ENCODE results near the gene GNS. TPM values are rescaled to one million over a fixed set of nuclear protein-coding genes. Genes with fewer than 3 reads are reported as not detected.
"Not testable (repeated sequence)": the region's sequence is repeated elsewhere in the genome, so short reads cannot be mapped to it uniquely, and the experiment has no call there.

Gene GNS
- total RNA-seq = 10 to 100 TPM; 14.3 to 14.6 TPM

- no peaks in the 10 kb centered on the region for H3K9me3 Mint-ChIP-seq
- peak within 1 kb of the TSS; percentile 85 for H3K27ac Mint-ChIP-seq
- H3K27me3 Mint-ChIP-seq (ENCODE audit: low read depth) = no peaks in the 10 kb centered on the region
- intact Hi-C loops (cut with micrococcal nuclease) = loop anchor here (1.0 to 5.0 kb wide), 9 partner anchors 17 to 1373 kb away; partner anchors contain the start of genes LEMD3, LLPH, TBK1 and XPOT
- no peaks in the 10 kb centered on the region for H3K36me3 Mint-ChIP-seq (ENCODE audit: low read depth)
- H3K4me3 Mint-ChIP-seq = peak within 1 kb of the TSS; percentile 83
- peaks cover 41% of the 10 kb centered on the region for H3K4me1 Mint-ChIP-seq (ENCODE audit: low read depth)
- peak; percentile 98 for DNase-seq
- CTCF ChIA-PET = interaction anchor here (1.4 to 3.6 kb wide), 2 partner anchors 43 to 210 kb away, joined by 3 to 15 read pairs; no protein-coding TSS in a partner anchor
These were observed at the start of gene GNS for GRCh38 chr12:64759035-64759894. Gene GNS, minus strand, starts transcription at chr12:64759406. Its CDS starts 130 bp downstream, at chr12:64759276.

GRCh38 chr12:64808110-64808509, 48.9 kb upstream of the GNS start:
- intact Hi-C loops (cut with micrococcal nuclease) = no loop called here
- no peak for DNase-seq
- Mint-ChIP-seq H3K4me3 (no peak overlapping the region), H3K27ac (no peak overlapping the region), H3K27me3 (ENCODE audit: low read depth) (peaks cover 36% of the 10 kb centered on the region), H3K36me3 (ENCODE audit: low read depth) (no peaks in the 10 kb centered on the region), H3K9me3 (no peaks in the 10 kb centered on the region), H3K4me1 (ENCODE audit: low read depth) (no peaks in the 10 kb centered on the region)
- CTCF ChIA-PET = no interaction called here

GRCh38 chr12:64806593-64807460, 47.6 kb upstream of the GNS start:
- no peak for DNase-seq
- Mint-ChIP-seq H3K4me1 (ENCODE audit: low read depth) (peaks cover 3% of the 10 kb centered on the region), H3K27ac (no peak overlapping the region), H3K9me3 (no peaks in the 10 kb centered on the region), H3K36me3 (ENCODE audit: low read depth) (no peaks in the 10 kb centered on the region), H3K27me3 (ENCODE audit: low read depth) (peaks cover 36% of the 10 kb centered on the region), H3K4me3 (no peak overlapping the region)
- intact Hi-C loops (cut with micrococcal nuclease) = no loop called here
- CTCF ChIA-PET = interaction anchor here (0.9 to 1.1 kb wide), 2 partner anchors 9 to 12 kb away, joined by 3 read pairs; no protein-coding TSS in a partner anchor

GRCh38 chr12:64806173-64806572, 47.0 kb upstream of the GNS start:
- Mint-ChIP-seq H3K9me3 (no peaks in the 10 kb centered on the region), H3K36me3 (ENCODE audit: low read depth) (no peaks in the 10 kb centered on the region), H3K4me1 (ENCODE audit: low read depth) (peaks cover 3% of the 10 kb centered on the region), H3K4me3 (no peak overlapping the region), H3K27me3 (ENCODE audit: low read depth) (peaks cover 36% of the 10 kb centered on the region), H3K27ac (no peak overlapping the region)
- intact Hi-C loops (cut with micrococcal nuclease) = no loop called here
- DNase-seq = no peak
- CTCF ChIA-PET = interaction anchor here (0.9 to 1.1 kb wide), 2 partner anchors 9 to 11 kb away, joined by 3 read pairs; no protein-coding TSS in a partner anchor

- H3K4me1 Mint-ChIP-seq (ENCODE audit: low read depth); H3K4me3 Mint-ChIP-seq; H3K27ac Mint-ChIP-seq; H3K36me3 Mint-ChIP-seq (ENCODE audit: low read depth); H3K9me3 Mint-ChIP-seq: not testable (repeated sequence)
- CTCF ChIA-PET = interaction anchor here (0.6 to 2.7 kb wide), 26 partner anchors 9 to 460 kb away, joined by 3 to 10 read pairs (median 4); partner anchors contain the start of genes GNS and WIF1
- DNase-seq = peak; percentile 69
- intact Hi-C loops (cut with micrococcal nuclease) = loop anchor here (1.0 to 5.0 kb wide), 3 partner anchors 321 to 480 kb away; no protein-coding TSS in a partner anchor
- peaks cover 32% of the 10 kb centered on the region for H3K27me3 Mint-ChIP-seq (ENCODE audit: low read depth)
These were observed 43.1 kb upstream of the GNS start for GRCh38 chr12:64802180-64802775.

- Mint-ChIP-seq H3K36me3 (ENCODE audit: low read depth) (no peaks in the 10 kb centered on the region), H3K9me3 (no peaks in the 10 kb centered on the region), H3K27ac (no peak overlapping the region), H3K4me1 (ENCODE audit: low read depth) (peaks cover 3% of the 10 kb centered on the region), H3K4me3 (no peak overlapping the region), H3K27me3 (ENCODE audit: low read depth) (peaks cover 23% of the 10 kb centered on the region)
- intact Hi-C loops (cut with micrococcal nuclease) = loop anchor here (5.0 kb wide), 1 partner anchor 481 kb away; no protein-coding TSS in a partner anchor
- CTCF ChIA-PET = interaction anchor here (0.5 to 2.7 kb wide), 19 partner anchors 8 to 433 kb away, joined by 3 to 10 read pairs (median 5); partner anchors contain the start of gene WIF1
- DNase-seq = no peak
These were observed 42.2 kb upstream of the GNS start for GRCh38 chr12:64801381-64801780.

- DNase-seq = no peak
- Mint-ChIP-seq H3K9me3 (no peaks in the 10 kb centered on the region), H3K4me1 (ENCODE audit: low read depth) (peaks cover 3% of the 10 kb centered on the region), H3K27ac (no peak overlapping the region), H3K4me3 (no peak overlapping the region), H3K36me3 (ENCODE audit: low read depth) (no peaks in the 10 kb centered on the region), H3K27me3 (ENCODE audit: low read depth) (peaks cover 19% of the 10 kb centered on the region)
- intact Hi-C loops (cut with micrococcal nuclease) = loop anchor here (5.0 kb wide), 1 partner anchor 482 kb away; no protein-coding TSS in a partner anchor
- CTCF ChIA-PET = interaction anchor here (0.9 to 2.7 kb wide), 4 partner anchors 9 to 26 kb away, joined by 3 to 9 read pairs (median 6); no protein-coding TSS in a partner anchor
These were observed 41.4 kb upstream of the GNS start for GRCh38 chr12:64800640-64801039.

GRCh38 chr12:64798165-64798564, 39.0 kb upstream of the GNS start:
- intact Hi-C loops (cut with micrococcal nuclease) = no loop called here
- Mint-ChIP-seq H3K27ac (no peak overlapping the region), H3K4me3 (no peak overlapping the region), H3K9me3 (no peaks in the 10 kb centered on the region), H3K27me3 (ENCODE audit: low read depth) (peaks cover 11% of the 10 kb centered on the region), H3K4me1 (ENCODE audit: low read depth) (peaks cover 3% of the 10 kb centered on the region), H3K36me3 (ENCODE audit: low read depth) (no peaks in the 10 kb centered on the region)
- no peak for DNase-seq
- CTCF ChIA-PET = interaction anchor here (0.8 to 1.5 kb wide), 4 partner anchors 8 to 93 kb away, joined by 3 to 5 read pairs (median 4); no protein-coding TSS in a partner anchor

- Mint-ChIP-seq H3K4me3 (no peak overlapping the region), H3K4me1 (ENCODE audit: low read depth) (peaks cover 2% of the 10 kb centered on the region), H3K27ac (no peak overlapping the region), H3K27me3 (ENCODE audit: low read depth) (peaks cover 8% of the 10 kb centered on the region), H3K36me3 (ENCODE audit: low read depth) (no peaks in the 10 kb centered on the region), H3K9me3 (no peaks in the 10 kb centered on the region)
- no peak for DNase-seq
- intact Hi-C loops (cut with micrococcal nuclease) = loop anchor here (2.0 kb wide), 4 partner anchors 30 to 1290 kb away; no protein-coding TSS in a partner anchor
- CTCF ChIA-PET = interaction anchor here (0.6 to 3.1 kb wide), 12 partner anchors 8 to 326 kb away, joined by 3 to 22 read pairs (median 3); no protein-coding TSS in a partner anchor
These were observed 38.0 kb upstream of the GNS start for GRCh38 chr12:64797156-64797555.

- Mint-ChIP-seq H3K27ac (no peak overlapping the region), H3K4me3 (no peak overlapping the region), H3K36me3 (ENCODE audit: low read depth) (no peaks in the 10 kb centered on the region), H3K4me1 (ENCODE audit: low read depth) (no peaks in the 10 kb centered on the region), H3K27me3 (ENCODE audit: low read depth) (peaks cover 6% of the 10 kb centered on the region), H3K9me3 (no peaks in the 10 kb centered on the region)
- CTCF ChIA-PET = interaction anchor here (0.6 to 3.1 kb wide), 21 partner anchors 10 to 329 kb away, joined by 3 to 22 read pairs (median 4); no protein-coding TSS in a partner anchor
- DNase-seq = peak; percentile 76
- intact Hi-C loops (cut with micrococcal nuclease) = loop anchor here (1.0 to 2.0 kb wide), 6 partner anchors 30 to 1290 kb away; no protein-coding TSS in a partner anchor
These were observed 37.1 kb upstream of the GNS start for GRCh38 chr12:64796205-64796845.

- no peak overlapping the region for H3K4me3 Mint-ChIP-seq
- no peak overlapping the region for H3K27ac Mint-ChIP-seq
These were observed 35.1 kb upstream of the GNS start for GRCh38 chr12:64794305-64794704.

More at GRCh38 chr12:64794305-64794704, 35.1 kb upstream of the GNS start:
- no peak for DNase-seq
- H3K4me1 Mint-ChIP-seq (ENCODE audit: low read depth) = no peaks in the 10 kb centered on the region
- H3K9me3 Mint-ChIP-seq = no peaks in the 10 kb centered on the region
- H3K27me3 Mint-ChIP-seq (ENCODE audit: low read depth) = no peaks in the 10 kb centered on the region
- CTCF ChIA-PET = interaction anchor here (3.1 kb wide), 1 partner anchor 13 kb away, joined by 22 read pairs; no protein-coding TSS in a partner anchor
- intact Hi-C loops (cut with micrococcal nuclease) = no loop called here
- no peaks in the 10 kb centered on the region for H3K36me3 Mint-ChIP-seq (ENCODE audit: low read depth)

Data from activated naive CD4-positive, alpha-beta T cell treated with anti-CD3 and anti-CD28 coated beads for 36 hours (primary cell).